HL-60 (cell line): ENCODE data around the gene KRTAP10-9.
"Not testable (repeated sequence)": the region's sequence is repeated elsewhere in the genome, so short reads cannot be mapped to it uniquely, and the experiment has no call there.

Experiments
- DNase-seq, 2 experiments: peaks; one replicate each; pipeline ENCODE4 v3.0.0-alpha.2; 2010 to 2020; ENCODE audit warnings: low read depth in 1 of 2, low spot score in 1 of 2
- H3K27ac ChIP-seq: fragments of 250-450 bp; sonication (Bioruptor Pico); replicated peaks from 2 replicates; pipeline ENCODE4 v1.5.1; 2020; ENCODE audit warnings: mild to moderate bottlenecking, moderate library complexity
- H3K27me3 ChIP-seq: fragments of 250-450 bp; sonication (Bioruptor Pico); 2 replicates; pipeline ENCODE4 v1.5.1; 2021; ENCODE audit warnings: mild to moderate bottlenecking, moderate library complexity; ENCODE audit not compliant: insufficient read depth, poor library complexity, severe bottlenecking
- H3K4me3 ChIP-seq: replicated peaks from 2 replicates; pipeline ENCODE4 v1.5.1; 2011; ENCODE audit warnings: mild to moderate bottlenecking, control low read depth, low read length; ENCODE audit not compliant: insufficient read depth
- CTCF ChIP-seq: IDR thresholded peaks from one replicate; pipeline ENCODE4 v1.5.1; 2011; ENCODE audit warnings: low read length, control low read depth, inconsistent platforms; ENCODE audit not compliant: insufficient read depth
- GABPA ChIP-seq: IDR thresholded peaks from 2 replicates; pipeline ENCODE4 v1.6.1; 2012; ENCODE audit warnings: low read depth
- POLR2AphosphoS5 ChIP-seq: IDR thresholded peaks from 2 replicates; pipeline ENCODE4 v1.6.1; 2012; ENCODE audit warnings: low read depth
- REST ChIP-seq: IDR thresholded peaks from 2 replicates; pipeline ENCODE4 v1.6.1; 2012; ENCODE audit warnings: low read depth; ENCODE audit not compliant: insufficient replicate concordance
- SPI1 ChIP-seq: IDR thresholded peaks from 2 replicates; pipeline ENCODE4 v1.6.1; 2012; ENCODE audit warnings: low read depth, mild to moderate bottlenecking, borderline replicate concordance

KRTAP10-9 gene

GRCh38 chr21:44636209-44637017 is 9.5 kb downstream of the KRTAP10-9 start:
- H3K4me3 ChIP-seq = no peak overlapping the region
- TF ChIP-seq POLR2AphosphoS5 (no peak), CTCF (no peak), SPI1 (no peak), REST (no peak), GABPA (no peak)
- no peaks in the 10 kb centered on the region for H3K27me3 ChIP-seq
- H3K27ac ChIP-seq = no peak overlapping the region
- no peak for DNase-seq

GRCh38 chr21:44637018-44637850 is 10.3 kb downstream of the KRTAP10-9 start, which contains the start of gene KRTAP10-10:
Gene KRTAP10-10 (plus strand): TSS chr21:44637356. CDS start chr21:44637418, 62 bp downstream.
- TF ChIP-seq CTCF (no peak), POLR2AphosphoS5 (no peak), GABPA (no peak), REST (no peak), SPI1 (no peak)
- no peak within 1 kb of the TSS for H3K27ac ChIP-seq
- no peak within 1 kb of the TSS for H3K4me3 ChIP-seq
- no peak for DNase-seq
- no peaks in the 10 kb centered on the region for H3K27me3 ChIP-seq

- H3K27me3 ChIP-seq, H3K4me3 ChIP-seq, DNase-seq, H3K27ac ChIP-seq: not testable (repeated sequence)
These were observed 11.0 kb downstream of the KRTAP10-9 start for GRCh38 chr21:44637851-44638348.

- H3K4me3 ChIP-seq, H3K27me3 ChIP-seq, H3K27ac ChIP-seq, DNase-seq: not testable (repeated sequence)
These were observed 11.8 kb downstream of the KRTAP10-9 start for GRCh38 chr21:44638506-44639330.
